ENCODE results near the gene USP34. TPM values are rescaled to one million over a fixed set of nuclear protein-coding genes. Genes with fewer than 3 reads are reported as not detected.

The USP34 gene
- total and polyA plus RNA-seq, 2 experiments from 2014 or later, result 81.8 to 157 TPM

GRCh38 chr2:61288070-61288841, 182.6 kb downstream of the USP34 start:
- Mint-ChIP-seq H3K27ac (peak overlapping the region; percentile 26; the same call in 1 of the 2 replicates), H3K4me3 (no peak overlapping the region), H3K36me3 (ENCODE audit: low read depth) (peaks cover 16% of the 10 kb centered on the region; the same call in 1 of the 3 replicates), H3K9me3 (no peaks in the 10 kb centered on the region), H3K27me3 (ENCODE audit: insufficient read depth, low read depth, poor library complexity) (peaks cover 2% of the 10 kb centered on the region), H3K4me1 (no peaks in the 10 kb centered on the region)
- Histone ChIP-seq H3K36me3 (ENCODE audit: insufficient read depth) (peaks cover 4% of the 10 kb centered on the region; the same call in 1 of the 2 replicates), H3K9me2 (ENCODE audit: insufficient read depth) (no peaks in the 10 kb centered on the region), H3K4me3 (no peak overlapping the region), H3K4me2 (no peak overlapping the region), H4K20me1 (replicated peaks; ENCODE audit: insufficient read depth) (no peaks in the 10 kb centered on the region; the same call in 1 of the 2 replicates), H3K27me3 (ENCODE audit: insufficient read depth) (no peaks in the 10 kb centered on the region), H3K4me1 (ENCODE audit: insufficient read depth) (no peaks in the 10 kb centered on the region), H3F3A (replicated peaks; ENCODE audit: low read depth) (no peaks in the 10 kb centered on the region), H3K79me2 (replicated peaks; ENCODE audit: insufficient read depth) (no peaks in the 10 kb centered on the region), H3K27ac (ENCODE audit: low read depth) (no peak overlapping the region), H2AFZ (no peak overlapping the region)
- no peak for TF ChIP-seq REST (IDR thresholded peaks at IDR 0.05; ENCODE audit: unreplicated experiment)
- TF ChIP-seq ZNF114 (CRISPR knock-in tag; IDR thresholded peaks at IDR 0.05), result no peak
- no peak for TF ChIP-seq ETS1 (IDR thresholded peaks at IDR 0.05)
- TF ChIP-seq, protein P1, sequence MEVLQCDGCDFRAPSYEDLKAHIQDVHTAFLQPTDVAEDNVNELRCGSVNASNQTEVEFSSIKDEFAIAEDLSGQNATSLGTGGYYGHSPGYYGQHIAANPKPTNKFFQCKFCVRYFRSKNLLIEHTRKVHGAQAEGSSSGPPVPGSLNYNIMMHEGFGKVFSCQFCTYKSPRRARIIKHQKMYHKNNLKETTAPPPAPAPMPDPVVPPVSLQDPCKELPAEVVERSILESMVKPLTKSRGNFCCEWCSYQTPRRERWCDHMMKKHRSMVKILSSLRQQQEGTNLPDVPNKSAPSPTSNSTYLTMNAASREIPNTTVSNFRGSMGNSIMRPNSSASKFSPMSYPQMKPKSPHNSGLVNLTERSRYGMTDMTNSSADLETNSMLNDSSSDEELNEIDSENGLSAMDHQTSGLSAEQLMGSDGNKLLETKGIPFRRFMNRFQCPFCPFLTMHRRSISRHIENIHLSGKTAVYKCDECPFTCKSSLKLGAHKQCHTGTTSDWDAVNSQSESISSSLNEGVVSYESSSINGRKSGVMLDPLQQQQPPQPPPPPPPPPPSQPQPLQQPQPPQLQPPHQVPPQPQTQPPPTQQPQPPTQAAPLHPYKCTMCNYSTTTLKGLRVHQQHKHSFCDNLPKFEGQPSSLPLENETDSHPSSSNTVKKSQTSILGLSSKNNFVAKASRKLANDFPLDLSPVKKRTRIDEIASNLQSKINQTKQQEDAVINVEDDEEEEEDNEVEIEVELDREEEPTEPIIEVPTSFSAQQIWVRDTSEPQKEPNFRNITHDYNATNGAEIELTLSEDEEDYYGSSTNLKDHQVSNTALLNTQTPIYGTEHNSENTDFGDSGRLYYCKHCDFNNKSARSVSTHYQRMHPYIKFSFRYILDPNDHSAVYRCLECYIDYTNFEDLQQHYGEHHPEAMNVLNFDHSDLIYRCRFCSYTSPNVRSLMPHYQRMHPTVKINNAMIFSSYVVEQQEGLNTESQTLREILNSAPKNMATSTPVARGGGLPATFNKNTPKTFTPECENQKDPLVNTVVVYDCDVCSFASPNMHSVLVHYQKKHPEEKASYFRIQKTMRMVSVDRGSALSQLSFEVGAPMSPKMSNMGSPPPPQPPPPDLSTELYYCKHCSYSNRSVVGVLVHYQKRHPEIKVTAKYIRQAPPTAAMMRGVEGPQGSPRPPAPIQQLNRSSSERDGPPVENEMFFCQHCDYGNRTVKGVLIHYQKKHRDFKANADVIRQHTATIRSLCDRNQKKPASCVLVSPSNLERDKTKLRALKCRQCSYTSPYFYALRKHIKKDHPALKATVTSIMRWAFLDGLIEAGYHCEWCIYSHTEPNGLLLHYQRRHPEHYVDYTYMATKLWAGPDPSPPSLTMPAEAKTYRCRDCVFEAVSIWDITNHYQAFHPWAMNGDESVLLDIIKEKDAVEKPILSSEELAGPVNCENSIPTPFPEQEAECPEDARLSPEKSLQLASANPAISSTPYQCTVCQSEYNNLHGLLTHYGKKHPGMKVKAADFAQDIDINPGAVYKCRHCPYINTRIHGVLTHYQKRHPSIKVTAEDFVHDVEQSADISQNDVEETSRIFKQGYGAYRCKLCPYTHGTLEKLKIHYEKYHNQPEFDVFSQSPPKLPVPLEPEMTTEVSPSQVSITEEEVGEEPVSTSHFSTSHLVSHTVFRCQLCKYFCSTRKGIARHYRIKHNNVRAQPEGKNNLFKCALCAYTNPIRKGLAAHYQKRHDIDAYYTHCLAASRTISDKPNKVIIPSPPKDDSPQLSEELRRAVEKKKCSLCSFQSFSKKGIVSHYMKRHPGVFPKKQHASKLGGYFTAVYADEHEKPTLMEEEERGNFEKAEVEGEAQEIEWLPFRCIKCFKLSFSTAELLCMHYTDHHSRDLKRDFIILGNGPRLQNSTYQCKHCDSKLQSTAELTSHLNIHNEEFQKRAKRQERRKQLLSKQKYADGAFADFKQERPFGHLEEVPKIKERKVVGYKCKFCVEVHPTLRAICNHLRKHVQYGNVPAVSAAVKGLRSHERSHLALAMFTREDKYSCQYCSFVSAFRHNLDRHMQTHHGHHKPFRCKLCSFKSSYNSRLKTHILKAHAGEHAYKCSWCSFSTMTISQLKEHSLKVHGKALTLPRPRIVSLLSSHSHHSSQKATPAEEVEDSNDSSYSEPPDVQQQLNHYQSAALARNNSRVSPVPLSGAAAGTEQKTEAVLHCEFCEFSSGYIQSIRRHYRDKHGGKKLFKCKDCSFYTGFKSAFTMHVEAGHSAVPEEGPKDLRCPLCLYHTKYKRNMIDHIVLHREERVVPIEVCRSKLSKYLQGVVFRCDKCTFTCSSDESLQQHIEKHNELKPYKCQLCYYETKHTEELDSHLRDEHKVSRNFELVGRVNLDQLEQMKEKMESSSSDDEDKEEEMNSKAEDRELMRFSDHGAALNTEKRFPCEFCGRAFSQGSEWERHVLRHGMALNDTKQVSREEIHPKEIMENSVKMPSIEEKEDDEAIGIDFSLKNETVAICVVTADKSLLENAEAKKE (CRISPR knock-in tag; IDR thresholded peaks at IDR 0.05), result no peak
- TF ChIP-seq STAT1 (IDR thresholded peaks at IDR 0.05; ENCODE audit: unreplicated experiment), result no peak
- TF ChIP-seq POLR2AphosphoS5 (IDR thresholded peaks at IDR 0.05; ENCODE audit: low read depth), result no peak
- no peak for TF ChIP-seq EZH2 (IDR thresholded peaks at IDR 0.05; ENCODE audit: low read depth, unreplicated experiment)
- TF ChIP-seq EZH2phosphoT487 (IDR thresholded peaks at IDR 0.05; ENCODE audit: unreplicated experiment), result no peak
- no peak for TF ChIP-seq JUNB (IDR thresholded peaks at IDR 0.05; ENCODE audit: unreplicated experiment)
- TF ChIP-seq CTCF (conservative IDR thresholded peaks at IDR 0.05; ENCODE audit: low read depth in 2 of 2), result no peak
- no peak for TF ChIP-seq CREB1 (CRISPR knock-in tag; IDR thresholded peaks at IDR 0.05; ENCODE audit: low read depth)
- no peak for TF ChIP-seq NANOG (IDR thresholded peaks at IDR 0.05; ENCODE audit: borderline replicate concordance)
- no peak for TF ChIP-seq ZNF331 (CRISPR knock-in tag; IDR thresholded peaks at IDR 0.05; ENCODE audit: low read depth)
- DNase-seq (ENCODE audit: low spot score) (no peak), ATAC-seq (no peak)
